PFSK-1 (cell line): Measurements from ENCODE around the gene AIG1.

Experiments
- POLR2AphosphoS5 ChIP-seq: IDR thresholded peaks from 2 replicates; pipeline ENCODE4 v1.6.1; 2012; ENCODE audit warnings: low read depth, mild to moderate bottlenecking, control low read depth, low read length, moderate library complexity
- TAF1 ChIP-seq: IDR thresholded peaks from 2 replicates; pipeline ENCODE4 v1.6.1; 2012; ENCODE audit warnings: low read length, control low read depth, borderline replicate concordance; ENCODE audit not compliant: insufficient read depth

DNA sequence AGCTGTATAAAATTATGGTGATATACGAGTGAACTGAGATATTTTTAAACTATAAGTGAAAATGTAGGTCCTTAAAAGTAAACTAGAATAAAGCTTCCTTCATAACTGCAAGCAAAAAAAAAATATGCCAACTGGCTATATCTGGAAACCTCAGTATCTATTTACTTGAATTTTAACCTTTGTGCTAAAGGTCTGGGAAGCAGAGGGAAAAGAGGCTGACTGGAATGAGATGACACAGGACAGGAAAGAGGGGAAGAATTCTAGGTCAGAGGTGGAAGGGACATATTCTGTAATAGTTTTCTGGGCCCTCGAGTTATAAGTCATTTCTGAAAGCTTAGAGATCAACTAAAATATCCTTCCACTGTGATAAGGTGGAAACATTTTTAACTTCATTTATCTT is 46.8 kb downstream of the AIG1 start:
- no peak for TF ChIP-seq POLR2AphosphoS5
- TF ChIP-seq TAF1: no peak
